Activated B cell treated with CpG ODN at 0.5 μM for 24 hours (primary cell): ENCODE measurements around the gene SPAG16. TPM values are rescaled to one million over a fixed set of nuclear protein-coding genes. Genes with fewer than 3 reads are reported as not detected.
A peak's percentile ranks its signal among the peaks of the same experiment; 100 is the strongest.

Source experiments
- ATAC-seq: fragments of 200-7000 bp; cut with Tn5 transposase; one replicate; pipeline ENCODE4 v1.10.0; 2021; ENCODE audit warnings: low read depth, mild to moderate bottlenecking, moderate library complexity
- CTCF ChIA-PET: fragments of 350-600 bp; sonication (Branson Sonifier 250); formaldehyde crosslinking; loops from one replicate; lab custom pipeline; 2021; ENCODE audit warnings: antibody characterized with exemption; lab: Charles Lee
- POLR2A ChIA-PET: fragments of 350-600 bp; sonication (Branson Sonifier 250); formaldehyde crosslinking; loops from one replicate; lab custom pipeline; 2021; ENCODE audit warnings: antibody characterized with exemption; lab: Charles Lee
- DNase-seq: peaks from one replicate; pipeline ENCODE4 v3.0.0; 2022
- H3K27ac Mint-ChIP-seq: one replicate; pipeline ENCODE4 v1.8.0; 2020; ENCODE audit warnings: mixed read lengths
- H3K27me3 Mint-ChIP-seq: one replicate; pipeline ENCODE4 v1.8.0; 2021; ENCODE audit warnings: mixed read lengths
- H3K36me3 Mint-ChIP-seq: one replicate; pipeline ENCODE4 v1.8.0; 2021; ENCODE audit warnings: low read depth, mixed read lengths
- H3K4me1 Mint-ChIP-seq: one replicate; pipeline ENCODE4 v1.8.0; 2021; ENCODE audit warnings: mixed read lengths
- H3K4me3 Mint-ChIP-seq: one replicate; pipeline ENCODE4 v1.8.0; 2020; ENCODE audit warnings: mild to moderate bottlenecking, mixed read lengths
- H3K9me3 Mint-ChIP-seq: one replicate; pipeline ENCODE4 v1.8.0; 2020; ENCODE audit warnings: mixed read lengths
- intact Hi-C: fragments of 100-400 bp; cut with micrococcal nuclease; formaldehyde crosslinking; loops from one replicate; pipeline ENCODE4 v1.15.1; 2024
- total RNA-seq: library from RNA; stranded (reverse); gene quantifications from 2 replicates; pipeline ENCODE4 v1.2.3, GENCODE V29; 2022
- TF ChIP-seq, protein P1 (sequence below): fragments of 200-600 bp; IDR thresholded peaks from one replicate; pipeline ENCODE4 v1.8.0; 2022; ENCODE audit warnings: antibody characterized with exemption, mild to moderate bottlenecking

The SPAG16 gene
- 11.2 and 11.5 TPM in 2 replicates for total RNA-seq

GRCh38 chr2:213284105-213285090, at the start of gene SPAG16:
Gene SPAG16 (plus strand): TSS chr2:213284464.
- ATAC-seq (peak; percentile 98), DNase-seq (peak; percentile 89)
- POLR2A ChIA-PET: interaction anchor here (0.6 to 1.7 kb wide), 12 partner anchors 12 to 1723 kb away, joined by 3 to 8 read pairs (median 3); partner anchors contain the start of gene IKZF2
- CTCF ChIA-PET: interaction anchor here (0.8 to 2.3 kb wide), 5 partner anchors 34 to 646 kb away, joined by 3 to 11 read pairs (median 3); no protein-coding TSS in a partner anchor
- intact Hi-C loops: loop anchor here (1.0 to 5.0 kb wide), 4 partner anchors 51 to 1525 kb away; partner anchors contain the start of genes BARD1 and IKZF2
- no peaks in the 10 kb centered on the region for H3K27me3 Mint-ChIP-seq
- TF ChIP-seq, protein P1, sequence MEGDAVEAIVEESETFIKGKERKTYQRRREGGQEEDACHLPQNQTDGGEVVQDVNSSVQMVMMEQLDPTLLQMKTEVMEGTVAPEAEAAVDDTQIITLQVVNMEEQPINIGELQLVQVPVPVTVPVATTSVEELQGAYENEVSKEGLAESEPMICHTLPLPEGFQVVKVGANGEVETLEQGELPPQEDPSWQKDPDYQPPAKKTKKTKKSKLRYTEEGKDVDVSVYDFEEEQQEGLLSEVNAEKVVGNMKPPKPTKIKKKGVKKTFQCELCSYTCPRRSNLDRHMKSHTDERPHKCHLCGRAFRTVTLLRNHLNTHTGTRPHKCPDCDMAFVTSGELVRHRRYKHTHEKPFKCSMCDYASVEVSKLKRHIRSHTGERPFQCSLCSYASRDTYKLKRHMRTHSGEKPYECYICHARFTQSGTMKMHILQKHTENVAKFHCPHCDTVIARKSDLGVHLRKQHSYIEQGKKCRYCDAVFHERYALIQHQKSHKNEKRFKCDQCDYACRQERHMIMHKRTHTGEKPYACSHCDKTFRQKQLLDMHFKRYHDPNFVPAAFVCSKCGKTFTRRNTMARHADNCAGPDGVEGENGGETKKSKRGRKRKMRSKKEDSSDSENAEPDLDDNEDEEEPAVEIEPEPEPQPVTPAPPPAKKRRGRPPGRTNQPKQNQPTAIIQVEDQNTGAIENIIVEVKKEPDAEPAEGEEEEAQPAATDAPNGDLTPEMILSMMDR: no peak
- peak within 1 kb of the TSS; percentile 87 for H3K27ac Mint-ChIP-seq
- H3K4me1 Mint-ChIP-seq: peaks cover 24% of the 10 kb centered on the region
- peak within 1 kb of the TSS; percentile 96 for H3K4me3 Mint-ChIP-seq
- no peaks in the 10 kb centered on the region for H3K9me3 Mint-ChIP-seq
- peaks cover 3% of the 10 kb centered on the region for H3K36me3 Mint-ChIP-seq

DNA sequence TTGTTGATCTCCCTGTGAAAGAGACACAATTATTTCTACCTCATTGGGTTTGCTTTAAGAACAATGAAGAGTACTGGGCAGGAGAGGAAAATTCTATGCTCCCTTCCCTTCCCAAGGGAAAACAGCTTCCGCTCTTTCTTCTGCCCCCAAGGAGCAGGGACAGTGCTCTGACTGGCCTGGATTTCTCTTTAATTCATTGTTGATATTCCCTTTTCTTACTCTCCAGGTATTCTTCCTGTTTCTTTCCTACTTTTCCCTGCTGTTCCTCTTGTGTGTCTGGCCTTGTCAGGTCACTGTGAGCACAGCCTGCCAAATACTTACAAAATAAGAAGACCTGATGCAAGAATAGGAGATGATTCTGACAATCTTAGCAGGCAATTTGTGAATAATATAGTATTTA, 49.6 kb upstream of the SPAG16 start:
- Mint-ChIP-seq H3K4me1 (peaks cover 77% of the 10 kb centered on the region), H3K9me3 (no peaks in the 10 kb centered on the region), H3K27me3 (peaks cover 3% of the 10 kb centered on the region), H3K4me3 (peak overlapping the region; percentile 32), H3K36me3 (peaks cover 2% of the 10 kb centered on the region), H3K27ac (peak overlapping the region; percentile 85)
- TF ChIP-seq, protein P1: no peak
- ChIA-PET POLR2A (interaction anchor here (1.3 to 5.0 kb wide), 2 partner anchors 78 to 83 kb away, joined by 5 to 52 read pairs; partner anchors contain the start of gene IKZF2), CTCF (interaction anchor here (0.5 to 2.8 kb wide), 2 partner anchors 11 to 548 kb away, joined by 3 to 8 read pairs; no protein-coding TSS in a partner anchor)
- intact Hi-C loops: loop anchor here (5.0 kb wide), 1 partner anchor 217 kb away; no protein-coding TSS in a partner anchor
- ATAC-seq (no peak), DNase-seq (no peak)

- H3K4me1 Mint-ChIP-seq: peaks cover 66% of the 10 kb centered on the region
- ATAC-seq: no peak
- DNase-seq: no peak
- no peak overlapping the region for H3K4me3 Mint-ChIP-seq
- peaks cover 2% of the 10 kb centered on the region for H3K36me3 Mint-ChIP-seq
- POLR2A ChIA-PET: interaction anchor here (1.7 to 5.0 kb wide), 2 partner anchors 79 to 84 kb away, joined by 4 to 52 read pairs; partner anchors contain the start of gene IKZF2
- intact Hi-C loops: no loop called here
- TF ChIP-seq, protein P1: no peak
- H3K27ac Mint-ChIP-seq: peak overlapping the region; percentile 44
- peaks cover 3% of the 10 kb centered on the region for H3K27me3 Mint-ChIP-seq
- no peaks in the 10 kb centered on the region for H3K9me3 Mint-ChIP-seq
- CTCF ChIA-PET: no interaction called here
Measured at GRCh38 chr2:213235741-213236140, 48.5 kb upstream of the SPAG16 start.

DNA sequence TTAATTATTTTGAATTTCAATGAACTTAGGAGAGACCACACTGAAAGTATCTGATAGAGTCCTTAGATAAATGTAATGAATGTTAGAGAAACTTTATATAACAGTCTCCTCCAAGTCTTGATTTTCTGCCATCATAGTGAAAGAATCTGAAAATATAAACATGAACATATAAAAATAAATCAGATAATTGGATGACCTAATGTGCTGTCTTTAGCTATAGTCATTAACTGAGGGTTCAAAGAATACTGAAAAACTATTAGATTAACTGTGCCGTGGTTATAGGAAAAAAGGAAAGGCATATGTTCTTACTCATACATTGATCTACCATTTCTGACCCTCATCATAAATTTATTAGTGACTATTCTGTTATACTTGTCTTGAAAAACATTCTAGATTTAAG, 47.0 kb upstream of the SPAG16 start:
- H3K27ac Mint-ChIP-seq: peak overlapping the region; percentile 53
- peaks cover 2% of the 10 kb centered on the region for H3K36me3 Mint-ChIP-seq
- peaks cover 3% of the 10 kb centered on the region for H3K27me3 Mint-ChIP-seq
- no peak for DNase-seq
- peaks cover 69% of the 10 kb centered on the region for H3K4me1 Mint-ChIP-seq
- ChIA-PET CTCF (no interaction called here), POLR2A (interaction anchor here (1.0 to 5.0 kb wide), 3 partner anchors 9 to 86 kb away, joined by 3 to 52 read pairs (median 4); partner anchors contain the start of gene IKZF2)
- intact Hi-C loops: no loop called here
- H3K9me3 Mint-ChIP-seq: no peaks in the 10 kb centered on the region
- no peak for ATAC-seq
- H3K4me3 Mint-ChIP-seq: no peak overlapping the region
- TF ChIP-seq, protein P1: no peak
